ENCODE results near the gene SPSB4.

GRCh38 chr3:141047168-141047567, 4.0 kb upstream of the SPSB4 start:
- TF ChIP-seq REST (IDR thresholded peaks at IDR 0.05; ENCODE audit: insufficient read depth in 1 of 2, low read depth in 2 of 2, low read length in 1 of 2) (no peak), POLR2AphosphoS5 (IDR thresholded peaks at IDR 0.05; ENCODE audit: low read depth, low read length) (no peak), TCF7L2 (IDR thresholded peaks at IDR 0.05; ENCODE audit: low read depth, low read length) (no peak)
- TF ChIP-seq, protein P1, sequence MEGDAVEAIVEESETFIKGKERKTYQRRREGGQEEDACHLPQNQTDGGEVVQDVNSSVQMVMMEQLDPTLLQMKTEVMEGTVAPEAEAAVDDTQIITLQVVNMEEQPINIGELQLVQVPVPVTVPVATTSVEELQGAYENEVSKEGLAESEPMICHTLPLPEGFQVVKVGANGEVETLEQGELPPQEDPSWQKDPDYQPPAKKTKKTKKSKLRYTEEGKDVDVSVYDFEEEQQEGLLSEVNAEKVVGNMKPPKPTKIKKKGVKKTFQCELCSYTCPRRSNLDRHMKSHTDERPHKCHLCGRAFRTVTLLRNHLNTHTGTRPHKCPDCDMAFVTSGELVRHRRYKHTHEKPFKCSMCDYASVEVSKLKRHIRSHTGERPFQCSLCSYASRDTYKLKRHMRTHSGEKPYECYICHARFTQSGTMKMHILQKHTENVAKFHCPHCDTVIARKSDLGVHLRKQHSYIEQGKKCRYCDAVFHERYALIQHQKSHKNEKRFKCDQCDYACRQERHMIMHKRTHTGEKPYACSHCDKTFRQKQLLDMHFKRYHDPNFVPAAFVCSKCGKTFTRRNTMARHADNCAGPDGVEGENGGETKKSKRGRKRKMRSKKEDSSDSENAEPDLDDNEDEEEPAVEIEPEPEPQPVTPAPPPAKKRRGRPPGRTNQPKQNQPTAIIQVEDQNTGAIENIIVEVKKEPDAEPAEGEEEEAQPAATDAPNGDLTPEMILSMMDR (IDR thresholded peaks at IDR 0.05): no peak
